ENCODE measurements around the gene SMYD4. TPM values are rescaled to one million over a fixed set of nuclear protein-coding genes. Genes with fewer than 3 reads are reported as not detected.
A peak's percentile ranks its signal among the peaks of the same experiment; 100 is the strongest.

Gene SMYD4, protein sequence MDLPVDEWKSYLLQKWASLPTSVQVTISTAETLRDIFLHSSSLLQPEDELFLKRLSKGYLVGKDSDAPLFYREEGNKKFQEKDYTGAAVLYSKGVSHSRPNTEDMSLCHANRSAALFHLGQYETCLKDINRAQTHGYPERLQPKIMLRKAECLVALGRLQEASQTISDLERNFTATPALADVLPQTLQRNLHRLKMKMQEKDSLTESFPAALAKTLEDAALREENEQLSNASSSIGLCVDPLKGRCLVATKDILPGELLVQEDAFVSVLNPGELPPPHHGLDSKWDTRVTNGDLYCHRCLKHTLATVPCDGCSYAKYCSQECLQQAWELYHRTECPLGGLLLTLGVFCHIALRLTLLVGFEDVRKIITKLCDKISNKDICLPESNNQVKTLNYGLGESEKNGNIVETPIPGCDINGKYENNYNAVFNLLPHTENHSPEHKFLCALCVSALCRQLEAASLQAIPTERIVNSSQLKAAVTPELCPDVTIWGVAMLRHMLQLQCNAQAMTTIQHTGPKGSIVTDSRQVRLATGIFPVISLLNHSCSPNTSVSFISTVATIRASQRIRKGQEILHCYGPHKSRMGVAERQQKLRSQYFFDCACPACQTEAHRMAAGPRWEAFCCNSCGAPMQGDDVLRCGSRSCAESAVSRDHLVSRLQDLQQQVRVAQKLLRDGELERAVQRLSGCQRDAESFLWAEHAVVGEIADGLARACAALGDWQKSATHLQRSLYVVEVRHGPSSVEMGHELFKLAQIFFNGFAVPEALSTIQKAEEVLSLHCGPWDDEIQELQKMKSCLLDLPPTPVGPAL
- 10 to 100 TPM; 28.4 to 35.7 TPM for total RNA-seq

DNA sequence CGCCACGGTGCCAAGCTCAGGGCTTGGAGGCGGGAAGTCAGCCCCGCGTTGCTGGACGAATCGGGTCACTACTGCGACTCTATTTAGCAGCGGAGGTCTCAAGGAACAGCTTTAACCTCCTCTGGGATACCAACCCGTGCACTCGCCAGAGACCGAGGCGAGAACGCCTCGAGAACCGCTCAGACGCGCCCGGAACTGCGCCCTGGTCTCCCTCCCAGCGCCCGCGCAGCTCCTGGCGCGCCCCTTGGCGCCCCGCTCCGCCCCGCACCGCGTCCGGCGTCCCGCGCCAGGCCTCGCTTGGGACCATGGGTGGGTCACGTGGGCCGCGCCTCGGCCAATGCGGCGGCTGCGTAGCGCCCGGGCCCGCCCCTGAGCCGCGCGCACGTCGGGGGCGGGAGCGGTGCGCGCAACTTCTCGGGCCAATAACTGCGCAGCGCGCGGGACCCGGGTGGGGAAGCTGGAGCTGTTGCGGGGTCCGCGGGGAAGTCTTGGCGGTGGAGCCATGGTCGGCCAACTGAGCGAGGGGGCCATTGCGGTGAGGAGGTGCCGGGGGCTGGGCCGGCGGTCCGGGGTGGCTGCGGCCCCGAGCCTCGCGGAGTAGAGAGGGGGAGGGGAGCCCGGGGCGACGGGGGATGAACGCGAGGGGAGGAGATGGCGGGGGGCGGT is at the start of gene SMYD4, which contains the start of gene RPA1:
SMYD4 (minus strand) TSS at position 311 of the 666 bp plus-strand sequence. CDS start 1,908 bp downstream, outside the sequence.
RPA1 (plus strand) TSS at position 414 of the 666 bp plus-strand sequence; CDS start at position 503, 89 bp downstream.
- peaks cover 41 to 44% of the 10 kb centered on the region in 2 donors for H3K4me1 Mint-ChIP-seq (ENCODE audit: low read depth in 2 of 2)
- H3K27ac Mint-ChIP-seq = peak within 1 kb of the TSS; percentile 72 to 81
- ATAC-seq (peak; percentile 100), DNase-seq (ENCODE audit: low spot score) (peak; percentile 95)
- H3K27me3 Mint-ChIP-seq = no peaks in the 10 kb centered on the region
- H3K4me3 Mint-ChIP-seq = peak within 1 kb of the TSS; percentile 98
- H3K9me3 Mint-ChIP-seq = no peaks in the 10 kb centered on the region
- peaks cover 13% of the 10 kb centered on the region for H3K36me3 Mint-ChIP-seq

DNA sequence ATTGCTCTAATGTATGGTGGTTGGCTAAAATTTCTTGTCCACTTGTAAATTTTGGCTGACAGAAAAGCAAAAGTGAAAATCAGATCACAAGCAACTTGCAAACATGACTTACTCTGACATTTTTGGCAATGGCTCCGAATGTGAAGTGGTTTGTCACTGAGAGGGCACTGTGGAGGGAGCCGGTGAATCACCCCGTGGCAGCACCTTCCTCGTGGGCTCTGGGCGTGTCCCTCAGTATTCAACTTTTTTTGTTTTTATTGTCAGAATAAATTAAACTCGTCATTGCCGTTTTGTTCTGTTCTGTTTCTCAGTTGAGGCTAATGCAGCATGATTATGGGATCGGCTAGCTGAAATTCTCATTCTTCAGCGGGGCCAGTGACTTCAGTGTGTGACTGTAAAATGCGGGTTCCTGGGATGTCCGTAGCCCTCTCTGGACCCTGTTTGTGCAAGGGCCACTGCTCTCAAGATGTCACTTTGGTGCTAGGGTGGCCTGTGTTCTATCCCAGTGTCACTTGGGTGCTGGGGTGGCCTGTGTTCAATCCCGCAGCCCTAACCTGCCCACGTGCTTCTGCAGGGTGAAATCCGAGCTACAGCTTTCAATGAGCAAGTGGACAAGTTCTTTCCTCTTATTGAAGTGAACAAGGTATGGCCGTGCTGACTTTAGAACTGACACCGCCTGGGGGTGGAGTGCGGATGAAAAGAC is 48.9 kb upstream of the SMYD4 start:
- Mint-ChIP-seq H3K36me3 (peaks cover 42% of the 10 kb centered on the region), H3K27me3 (no peaks in the 10 kb centered on the region), H3K4me1 (ENCODE audit: low read depth in 2 of 2) (peaks cover 2 to 4% of the 10 kb centered on the region in 2 donors), H3K9me3 (no peaks in the 10 kb centered on the region), H3K4me3 (no peak overlapping the region), H3K27ac (peak overlapping the region in 1 of 2 donors; percentile 59)
- DNase-seq (ENCODE audit: low spot score) (no peak), ATAC-seq (no peak)

DNA sequence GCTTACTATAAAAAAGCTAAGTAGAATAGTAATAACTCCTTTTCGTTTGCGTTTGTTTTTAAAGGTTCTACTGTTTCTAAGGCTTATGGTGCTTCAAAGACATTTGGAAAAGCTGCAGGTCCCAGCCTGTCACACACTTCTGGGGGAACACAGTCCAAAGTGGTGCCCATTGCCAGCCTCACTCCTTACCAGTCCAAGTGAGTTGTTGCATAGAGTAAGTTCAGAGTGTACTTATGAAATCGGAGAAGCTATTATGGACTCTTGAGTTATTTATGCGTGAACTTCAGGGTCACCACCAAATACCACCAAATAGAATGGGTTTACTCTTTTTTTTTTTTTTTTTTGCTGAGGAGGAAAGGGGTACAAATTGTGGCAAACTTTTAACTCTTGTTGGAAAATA is 45.9 kb upstream of the SMYD4 start:
- no peak overlapping the region for H3K27ac Mint-ChIP-seq
- peaks cover 46% of the 10 kb centered on the region for H3K36me3 Mint-ChIP-seq
- H3K27me3 Mint-ChIP-seq = no peaks in the 10 kb centered on the region
- DNase-seq (ENCODE audit: low spot score) = no peak
- H3K4me3 Mint-ChIP-seq = no peak overlapping the region
- H3K4me1 Mint-ChIP-seq (ENCODE audit: low read depth in 2 of 2) = peaks cover 22 to 24% of the 10 kb centered on the region in 2 donors
- H3K9me3 Mint-ChIP-seq = no peaks in the 10 kb centered on the region
- no peak for ATAC-seq

DNA sequence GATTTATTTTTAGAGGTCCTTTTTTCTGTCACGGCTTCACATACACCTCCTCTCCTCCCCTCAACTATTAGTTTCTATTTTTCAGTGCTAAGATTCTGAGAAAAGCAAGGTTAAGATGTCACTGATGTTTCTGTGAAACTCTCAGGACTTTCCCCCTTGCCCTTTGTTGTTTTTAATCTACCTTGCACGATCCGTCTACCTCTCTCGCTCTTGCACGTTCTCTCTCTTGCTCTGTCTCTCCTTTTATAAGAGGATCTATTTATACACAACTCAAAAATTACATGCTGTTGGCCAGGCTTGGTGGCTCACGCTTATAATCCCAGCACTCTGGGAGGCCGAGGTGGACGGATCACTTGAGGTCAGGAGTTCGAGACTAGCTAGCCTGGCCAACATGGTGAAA is 43.7 kb upstream of the SMYD4 start:
- DNase-seq (ENCODE audit: low spot score) (no peak), ATAC-seq (peak in 1 of 2 donors; percentile 56)
- peaks cover 39% of the 10 kb centered on the region for H3K36me3 Mint-ChIP-seq
- H3K9me3 Mint-ChIP-seq = no peaks in the 10 kb centered on the region
- peak overlapping the region; percentile 59 for H3K4me3 Mint-ChIP-seq
- no peaks in the 10 kb centered on the region for H3K27me3 Mint-ChIP-seq
- peak overlapping the region; percentile 70 to 90 for H3K27ac Mint-ChIP-seq
- H3K4me1 Mint-ChIP-seq (ENCODE audit: low read depth in 2 of 2) = peaks cover 31 to 35% of the 10 kb centered on the region in 2 donors

- no peaks in the 10 kb centered on the region for H3K9me3 Mint-ChIP-seq
- ATAC-seq (no peak), DNase-seq (ENCODE audit: low spot score) (no peak)
- H3K36me3 Mint-ChIP-seq = peaks cover 39% of the 10 kb centered on the region
- peak overlapping the region; percentile 59 for H3K4me3 Mint-ChIP-seq
- H3K4me1 Mint-ChIP-seq (ENCODE audit: low read depth in 2 of 2) = peaks cover 31 to 35% of the 10 kb centered on the region in 2 donors
- H3K27ac Mint-ChIP-seq = peak overlapping the region; percentile 70 to 90
- H3K27me3 Mint-ChIP-seq = no peaks in the 10 kb centered on the region
Measured at GRCh38 chr17:1872976-1873375, 43.3 kb upstream of the SMYD4 start.

- Mint-ChIP-seq H3K9me3 (no peaks in the 10 kb centered on the region), H3K27ac (peak overlapping the region; percentile 83 to 84), H3K36me3 (peaks cover 38% of the 10 kb centered on the region), H3K4me3 (peak overlapping the region; percentile 63), H3K27me3 (no peaks in the 10 kb centered on the region), H3K4me1 (ENCODE audit: low read depth in 2 of 2) (peaks cover 31 to 35% of the 10 kb centered on the region in 2 donors)
- ATAC-seq (no peak), DNase-seq (ENCODE audit: low spot score) (no peak)
Measured at GRCh38 chr17:1872254-1872653, 42.6 kb upstream of the SMYD4 start.

DNA sequence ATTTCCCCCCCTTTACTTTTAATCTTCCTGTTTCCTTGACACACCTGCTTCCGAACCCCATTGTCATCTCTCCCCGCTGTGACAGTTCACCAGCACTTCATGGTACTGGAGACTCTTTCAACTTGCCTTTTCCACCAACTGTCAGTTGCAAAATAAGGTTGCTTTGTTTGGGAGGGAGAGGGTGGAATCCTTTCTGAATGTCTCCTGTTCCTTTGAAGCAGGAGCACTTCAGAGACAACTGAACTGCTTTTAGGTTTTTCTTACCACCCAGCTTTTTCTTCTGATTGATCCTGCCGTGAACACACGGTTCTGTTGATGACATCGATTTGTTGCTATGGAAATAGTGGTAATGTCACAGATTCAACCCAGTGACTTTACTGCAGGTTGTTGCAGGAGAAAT is 42.1 kb upstream of the SMYD4 start:
- Mint-ChIP-seq H3K9me3 (no peaks in the 10 kb centered on the region), H3K27me3 (no peaks in the 10 kb centered on the region), H3K27ac (peak overlapping the region; percentile 83 to 84), H3K36me3 (peaks cover 33% of the 10 kb centered on the region), H3K4me3 (peak overlapping the region; percentile 63), H3K4me1 (ENCODE audit: low read depth in 2 of 2) (peaks cover 30 to 35% of the 10 kb centered on the region in 2 donors)
- ATAC-seq (no peak), DNase-seq (ENCODE audit: low spot score) (no peak)

DNA sequence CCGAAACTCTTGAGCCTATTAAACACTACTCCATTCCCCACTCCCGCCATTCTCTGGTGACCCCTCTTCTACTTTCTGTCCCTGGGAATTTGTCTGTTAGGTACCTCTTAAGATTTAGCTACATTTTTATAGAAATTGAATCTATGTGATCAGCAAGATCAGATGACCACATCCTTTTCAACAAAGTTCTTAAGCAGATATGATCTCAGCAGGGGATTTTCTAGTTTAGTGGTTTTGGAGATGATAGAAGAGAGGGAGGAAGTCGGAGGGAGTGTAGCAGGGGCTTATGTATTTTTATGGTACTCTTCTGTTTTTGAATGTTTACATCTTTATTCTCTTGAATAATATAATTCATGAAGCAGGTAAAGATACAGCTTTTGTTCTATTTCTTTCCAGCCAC is 40.9 kb upstream of the SMYD4 start:
- Mint-ChIP-seq H3K9me3 (no peaks in the 10 kb centered on the region), H3K4me3 (peak overlapping the region; percentile 71), H3K4me1 (ENCODE audit: low read depth in 2 of 2) (peaks cover 30 to 35% of the 10 kb centered on the region in 2 donors), H3K27me3 (no peaks in the 10 kb centered on the region), H3K36me3 (peaks cover 29% of the 10 kb centered on the region), H3K27ac (peak overlapping the region; percentile 83 to 84)
- peak; percentile 79 to 85 for ATAC-seq
- DNase-seq (ENCODE audit: low spot score) = no peak

- DNase-seq (ENCODE audit: low spot score) = no peak
- H3K4me3 Mint-ChIP-seq = no peak overlapping the region
- no peak for ATAC-seq
- peaks cover 9% of the 10 kb centered on the region for H3K36me3 Mint-ChIP-seq
- no peaks in the 10 kb centered on the region for H3K9me3 Mint-ChIP-seq
- peaks cover 24 to 28% of the 10 kb centered on the region in 2 donors for H3K4me1 Mint-ChIP-seq (ENCODE audit: low read depth in 2 of 2)
- no peak overlapping the region for H3K27ac Mint-ChIP-seq
- no peaks in the 10 kb centered on the region for H3K27me3 Mint-ChIP-seq
Measured at GRCh38 chr17:1868090-1868489, 38.4 kb upstream of the SMYD4 start.

GRCh38 chr17:1867307-1867706 is 37.6 kb upstream of the SMYD4 start:
- ATAC-seq (no peak), DNase-seq (ENCODE audit: low spot score) (no peak)
- Mint-ChIP-seq H3K9me3 (no peaks in the 10 kb centered on the region), H3K36me3 (peaks cover 5% of the 10 kb centered on the region), H3K4me3 (no peak overlapping the region), H3K4me1 (ENCODE audit: low read depth in 2 of 2) (peaks cover 21 to 25% of the 10 kb centered on the region in 2 donors), H3K27ac (peak overlapping the region in 1 of 2 donors; percentile 52), H3K27me3 (no peaks in the 10 kb centered on the region)

DNA sequence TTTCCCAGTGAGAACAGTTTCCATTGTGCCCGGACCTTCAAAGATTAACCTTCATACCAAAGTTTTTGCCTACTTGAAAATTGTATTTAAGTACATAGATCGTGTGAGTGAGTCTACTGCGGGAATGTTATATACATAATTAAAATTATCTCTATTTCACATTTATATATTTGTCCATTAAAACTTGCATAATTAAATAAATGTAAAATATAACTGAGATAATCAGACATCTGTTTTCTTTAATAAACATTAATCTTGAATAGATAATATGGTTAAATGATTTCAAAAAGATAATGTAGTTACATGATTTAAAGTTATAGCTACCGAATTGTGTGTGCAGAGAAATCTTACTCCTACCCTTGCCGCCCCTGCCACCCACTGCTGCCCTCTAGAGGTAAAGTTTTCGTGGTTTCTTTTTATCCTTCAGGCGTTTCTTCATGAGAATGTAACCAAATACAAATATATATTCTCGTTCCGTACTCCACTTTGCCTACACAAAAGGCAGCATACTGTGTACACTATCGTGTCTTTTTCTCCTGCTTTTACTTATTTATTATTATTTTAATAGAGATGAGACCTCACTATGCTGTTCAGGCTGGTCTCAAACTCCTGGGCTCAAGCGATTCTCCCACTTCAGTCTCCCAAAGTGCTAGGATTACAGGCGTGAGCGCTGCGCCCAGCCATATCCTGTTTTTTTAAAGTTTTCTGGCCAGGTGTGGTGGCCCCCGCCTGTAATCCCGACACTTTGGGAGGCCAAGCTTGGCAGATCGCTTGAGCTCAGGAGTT is 35.7 kb upstream of the SMYD4 start:
- DNase-seq (ENCODE audit: low spot score) = no peak
- no peaks in the 10 kb centered on the region for H3K27me3 Mint-ChIP-seq
- no peak overlapping the region for H3K27ac Mint-ChIP-seq
- no peak for ATAC-seq
- no peaks in the 10 kb centered on the region for H3K9me3 Mint-ChIP-seq
- peaks cover 9 to 10% of the 10 kb centered on the region in 2 donors for H3K4me1 Mint-ChIP-seq (ENCODE audit: low read depth in 2 of 2)
- no peak overlapping the region for H3K4me3 Mint-ChIP-seq
- H3K36me3 Mint-ChIP-seq = peaks cover 4% of the 10 kb centered on the region

GRCh38 chr17:1861391-1862010 is 31.8 kb upstream of the SMYD4 start:
- H3K27ac Mint-ChIP-seq = no peak overlapping the region

More at GRCh38 chr17:1861391-1862010, 31.8 kb upstream of the SMYD4 start:
- H3K4me1 Mint-ChIP-seq (ENCODE audit: low read depth in 2 of 2) = peaks cover 0 to 2% of the 10 kb centered on the region in 2 donors
- peaks cover 4% of the 10 kb centered on the region for H3K36me3 Mint-ChIP-seq
- DNase-seq (ENCODE audit: low spot score) = no peak
- no peaks in the 10 kb centered on the region for H3K9me3 Mint-ChIP-seq
- ATAC-seq = no peak
- no peak overlapping the region for H3K4me3 Mint-ChIP-seq
- H3K27me3 Mint-ChIP-seq = no peaks in the 10 kb centered on the region
